Esophagus muscularis mucosa (tissue), 4 donors: ENCODE results near the gene SNTB2. TPM values are rescaled to one million over a fixed set of nuclear protein-coding genes. Genes with fewer than 3 reads are reported as not detected.

Experiments used
- DNase-seq: peaks from one replicate; pipeline ENCODE4 v3.0.0-alpha.2; 2017; ENCODE audit errors: extremely low spot score
- H3K27ac ChIP-seq, 4 donors: fragments of 200-600 bp; sonication (generic); replicated peaks in 1 of 4; 1 replicate in 3 of 4; 2 replicates in 1 of 4; pipeline ENCODE4 v1.5.1; 2016 to 2019; ENCODE audit warnings: mild to moderate bottlenecking in 1 of 4
- H3K27me3 ChIP-seq, 4 donors: fragments of 200-600 bp; sonication (generic); one replicate each; pipeline versions ENCODE4 v1.5.1 to v1.6.0; 2016 to 2019
- H3K36me3 ChIP-seq, 4 donors: fragments of 200-600 bp; sonication (generic); one replicate each; pipeline ENCODE4 v1.5.1; 2016 to 2019
- H3K4me1 ChIP-seq, 4 donors: fragments of 200-600 bp; sonication (generic); one replicate each; pipeline ENCODE4 v1.5.1; 2016 to 2019
- H3K4me3 ChIP-seq, 4 donors: fragments of 200-600 bp; sonication (generic); 1 replicate in 2 of 4; 2 replicates in 2 of 4; pipeline ENCODE4 v1.5.1; 2016 to 2019; ENCODE audit warnings: mild to moderate bottlenecking in 4 of 4, moderate library complexity in 1 of 4
- H3K9me3 ChIP-seq, 4 donors: fragments of 200-600 bp; sonication (generic); 1 replicate in 3 of 4; 2 replicates in 1 of 4; pipeline ENCODE4 v1.5.1; 2016 to 2019
- CTCF ChIP-seq, 3 experiments: fragments of 200-600 bp in 2 of 3; fragments of 450-650 bp in 1 of 3; sonication (generic) in 2 of 3; IDR thresholded peaks; one replicate each; pipeline ENCODE4 v1.5.1; 2017 to 2019; ENCODE audit warnings: antibody characterized with exemption in 3 of 3, mild to moderate bottlenecking in 2 of 3, moderate library complexity in 1 of 3
- EP300 ChIP-seq: sonication (generic); formaldehyde crosslinking; IDR thresholded peaks from one replicate; pipeline ENCODE4 v1.6.1; 2017; ENCODE audit warnings: antibody characterized with exemption
- POLR2A ChIP-seq: fragments of 450-650 bp; IDR thresholded peaks from one replicate; pipeline ENCODE4 v1.6.1; 2017; ENCODE audit warnings: antibody characterized with exemption, moderate library complexity, mild to moderate bottlenecking, low read depth
- POLR2AphosphoS5 ChIP-seq, 2 donors: sonication (generic); formaldehyde crosslinking; IDR thresholded peaks; one replicate each; pipeline ENCODE4 v1.6.1; 2017; ENCODE audit warnings: antibody characterized with exemption in 2 of 2
- WGBS: methylation state at CpG from one replicate; pipeline ENCODE4 v1.1.5; 2018; 5-methylcytosine and 5-hydroxymethylcytosine counted together
- intact Hi-C: fragments of 100-400 bp; cut with DNase I; formaldehyde crosslinking; loops from one replicate; pipeline ENCODE4 v1.15.1; 2023
- total RNA-seq, 4 donors: library from RNA; depleted of rRNA; stranded (reverse); fragments of >200 nt; gene quantifications; one replicate each; pipeline versions ENCODE4 v1.1.0 to v1.2.1, GENCODE V29; 2016

SNTB2 gene
- total RNA-seq, 4 donors from 2014 or later, result 36.1 to 73.4 (median 54.8) TPM

GRCh38 chr16:69301861-69302260, 114.9 kb downstream of the SNTB2 start:
- H3K36me3 ChIP-seq, result peaks cover 20 to 57% (median 26%) of the 10 kb centered on the region in 4 donors
- no peak for DNase-seq

GRCh38 chr16:69302301-69302700, 115.3 kb downstream of the SNTB2 start:
- TF ChIP-seq POLR2AphosphoS5 (IDR thresholded peaks at IDR 0.05), result no peak
- TF ChIP-seq EP300, result no peak
- no peak for TF ChIP-seq CTCF (IDR thresholded peaks at IDR 0.05)
- TF ChIP-seq POLR2A, result no peak
- no peaks in the 10 kb centered on the region for H3K27me3 ChIP-seq
- H3K4me3 ChIP-seq, result no peak overlapping the region
- DNase-seq, result no peak
- no peak overlapping the region for H3K27ac ChIP-seq
- no peaks in the 10 kb centered on the region for H3K9me3 ChIP-seq
- H3K4me1 ChIP-seq, result no peaks in the 10 kb centered on the region
- H3K36me3 ChIP-seq, result peaks cover 20 to 55% (median 26%) of the 10 kb centered on the region in 4 donors
- intact Hi-C loops, result no loop called here
- 89% methylated on average over 4 of the region's 4 CpGs for WGBS

More at GRCh38 chr16:69301861-69302260, 114.9 kb downstream of the SNTB2 start:
- 88% methylated on average over 4 of the region's 4 CpGs for WGBS
- no peak overlapping the region for H3K27ac ChIP-seq
- no peaks in the 10 kb centered on the region for H3K9me3 ChIP-seq
- no peaks in the 10 kb centered on the region for H3K4me1 ChIP-seq
- intact Hi-C loops, result no loop called here
- H3K4me3 ChIP-seq, result no peak overlapping the region
- H3K27me3 ChIP-seq, result no peaks in the 10 kb centered on the region
- no peak for TF ChIP-seq POLR2A
- TF ChIP-seq POLR2AphosphoS5 (IDR thresholded peaks at IDR 0.05), result no peak
- TF ChIP-seq EP300, result no peak
- no peak for TF ChIP-seq CTCF (IDR thresholded peaks at IDR 0.05)

GRCh38 chr16:69306031-69306430, 119.1 kb downstream of the SNTB2 start:
- intact Hi-C loops, result no loop called here
- no peaks in the 10 kb centered on the region for H3K27me3 ChIP-seq
- no peak for DNase-seq
- 76% methylated on average over 1 of the region's 1 CpG for WGBS
- peaks cover 1 to 21% (median 8%) of the 10 kb centered on the region in 4 donors for H3K36me3 ChIP-seq
- no peak overlapping the region for H3K4me3 ChIP-seq
- no peaks in the 10 kb centered on the region for H3K9me3 ChIP-seq
- TF ChIP-seq POLR2A, result no peak
- TF ChIP-seq EP300, result no peak
- TF ChIP-seq POLR2AphosphoS5 (IDR thresholded peaks at IDR 0.05), result no peak
- TF ChIP-seq CTCF (IDR thresholded peaks at IDR 0.05), result no peak
- H3K27ac ChIP-seq, result no peak overlapping the region
- H3K4me1 ChIP-seq, result peaks cover 0 to 7% (median 6%) of the 10 kb centered on the region in 4 donors

- DNase-seq, result no peak
- TF ChIP-seq CTCF (IDR thresholded peaks at IDR 0.05) (no peak), EP300 (no peak), POLR2A (no peak), POLR2AphosphoS5 (IDR thresholded peaks at IDR 0.05) (no peak)
- H3K4me1 ChIP-seq, result peaks cover 2 to 12% (median 8%) of the 10 kb centered on the region in 4 donors
- H3K27me3 ChIP-seq, result no peaks in the 10 kb centered on the region
- intact Hi-C loops, result no loop called here
- H3K9me3 ChIP-seq, result no peaks in the 10 kb centered on the region
- no peak overlapping the region for H3K27ac ChIP-seq
- peaks cover 0 to 10% (median 4%) of the 10 kb centered on the region in 4 donors for H3K36me3 ChIP-seq
- no peak overlapping the region for H3K4me3 ChIP-seq
- 86% methylated on average over 1 of the region's 1 CpG for WGBS
These were observed 120.1 kb downstream of the SNTB2 start for GRCh38 chr16:69307091-69307490.

GRCh38 chr16:69307856-69308255, 120.9 kb downstream of the SNTB2 start:
- H3K4me3 ChIP-seq, result no peak overlapping the region
- no peak for TF ChIP-seq EP300
- no peak for TF ChIP-seq CTCF (IDR thresholded peaks at IDR 0.05)
- TF ChIP-seq POLR2AphosphoS5 (IDR thresholded peaks at IDR 0.05), result no peak
- no peak for TF ChIP-seq POLR2A
- H3K4me1 ChIP-seq, result peaks cover 10 to 20% (median 16%) of the 10 kb centered on the region in 4 donors
- no peaks in the 10 kb centered on the region for H3K27me3 ChIP-seq
- 89% methylated on average over 2 of the region's 2 CpGs for WGBS
- intact Hi-C loops, result no loop called here
- DNase-seq, result no peak
- H3K9me3 ChIP-seq, result no peaks in the 10 kb centered on the region
- no peak overlapping the region for H3K27ac ChIP-seq
- peaks cover 0 to 4% (median 1%) of the 10 kb centered on the region in 4 donors for H3K36me3 ChIP-seq
